ENCODE results near the gene MBP.

- TF ChIP-seq CTCF (IDR thresholded peaks at IDR 0.05) (no peak), POLR2AphosphoS5 (IDR thresholded peaks at IDR 0.05) (no peak)
Measured at GRCh38 chr18:77056344-77057005, 76.1 kb downstream of the MBP start.
